Esophagus muscularis mucosa (tissue), 3 donors: ENCODE measurements around the gene CCL24.
"Not testable (repeated sequence)": the region's sequence is repeated elsewhere in the genome, so short reads cannot be mapped to it uniquely, and the experiment has no call there.

Experiments
- CTCF ChIP-seq, 3 experiments: fragments of 200-600 bp in 2 of 3; fragments of 450-650 bp in 1 of 3; sonication (generic) in 2 of 3; IDR thresholded peaks; one replicate each; pipeline ENCODE4 v1.5.1; 2017 to 2019; ENCODE audit warnings: antibody characterized with exemption in 3 of 3, mild to moderate bottlenecking in 2 of 3, moderate library complexity in 1 of 3
- POLR2A ChIP-seq: fragments of 450-650 bp; IDR thresholded peaks from one replicate; pipeline ENCODE4 v1.6.1; 2017; ENCODE audit warnings: antibody characterized with exemption, moderate library complexity, mild to moderate bottlenecking, low read depth

- not testable (repeated sequence) for TF ChIP-seq CTCF (IDR thresholded peaks at IDR 0.05); POLR2A
Observed at GRCh38 chr7:75838281-75838930, 24.8 kb upstream of the CCL24 start.
